K562 (cell line): ENCODE results near the gene COX20.

Source experiments
- FOXP4 ChIP-seq: sonication (generic); formaldehyde crosslinking; IDR thresholded peaks from 2 replicates; pipeline ENCODE4 v1.8.0; 2022; ENCODE audit warnings: mild to moderate bottlenecking, missing genetic modification reagents, borderline replicate concordance
- POLR2A ChIP-seq: fragments of 450-650 bp; conservative IDR thresholded peaks from 2 replicates; pipeline ENCODE4 v1.6.1; 2016
- RAD21 ChIP-seq, 2 experiments: fragments of 250-450 bp in 1 of 2; fragments of 450-650 bp in 1 of 2; sonication (Bioruptor Pico) in 1 of 2; formaldehyde crosslinking in 1 of 2; IDR thresholded peaks in 1 of 2; conservative IDR thresholded peaks in 1 of 2; 2 replicates each; pipeline versions ENCODE4 v1.4.0 to v1.8.0; 2020 to 2022; ENCODE audit warnings: mild to moderate bottlenecking in 2 of 2, moderate library complexity in 1 of 2
- SMAD4 ChIP-seq: fragments of 250-450 bp; sonication (Bioruptor Pico); conservative IDR thresholded peaks from 2 replicates; pipeline ENCODE4 v1.8.0; 2021; ENCODE audit warnings: inconsistent platforms, mild to moderate bottlenecking, moderate library complexity
- ZBTB40 ChIP-seq, 2 experiments: fragments of 450-650 bp in 1 of 2; sonication (generic) in 1 of 2; formaldehyde crosslinking in 1 of 2; IDR thresholded peaks; 2 replicates each; pipeline versions ENCODE4 v1.7.1 to v1.9.0; 2016 to 2022; ENCODE audit warnings: inconsistent platforms in 1 of 2, mild to moderate bottlenecking in 1 of 2, missing genetic modification reagents in 1 of 2
- ZBTB7A ChIP-seq: IDR thresholded peaks from 2 replicates; pipeline ENCODE4 v1.6.1; 2011; ENCODE audit warnings: low read depth, mild to moderate bottlenecking, low read length, moderate library complexity, borderline replicate concordance; ENCODE audit not compliant: control insufficient read depth
- ZNF274 ChIP-seq: IDR thresholded peaks from 2 replicates; pipeline ENCODE4 v1.6.1; 2011; ENCODE audit warnings: low read depth, mild to moderate bottlenecking, low read length, moderate library complexity, borderline replicate concordance
- TF ChIP-seq, protein P1 (sequence below), 3 experiments: IDR thresholded peaks in 2 of 3; conservative IDR thresholded peaks in 1 of 3; 2 replicates each; pipeline ENCODE4 v1.5.1; 2011 to 2012; ENCODE audit warnings: low read length in 3 of 3, mild to moderate bottlenecking in 3 of 3, control low read depth in 2 of 3, improper control_type of control experiment in 1 of 3, inconsistent platforms in 1 of 3, low read depth in 1 of 3, mixed read lengths in 1 of 3, moderate library complexity in 1 of 3; ENCODE audit not compliant: insufficient read depth in 2 of 3
- TF ChIP-seq, protein P2 (sequence below): sonication (generic); formaldehyde crosslinking; IDR thresholded peaks from 2 replicates; pipeline ENCODE4 v1.8.0; 2023; ENCODE audit warnings: mild to moderate bottlenecking, missing genetic modification reagents

DNA sequence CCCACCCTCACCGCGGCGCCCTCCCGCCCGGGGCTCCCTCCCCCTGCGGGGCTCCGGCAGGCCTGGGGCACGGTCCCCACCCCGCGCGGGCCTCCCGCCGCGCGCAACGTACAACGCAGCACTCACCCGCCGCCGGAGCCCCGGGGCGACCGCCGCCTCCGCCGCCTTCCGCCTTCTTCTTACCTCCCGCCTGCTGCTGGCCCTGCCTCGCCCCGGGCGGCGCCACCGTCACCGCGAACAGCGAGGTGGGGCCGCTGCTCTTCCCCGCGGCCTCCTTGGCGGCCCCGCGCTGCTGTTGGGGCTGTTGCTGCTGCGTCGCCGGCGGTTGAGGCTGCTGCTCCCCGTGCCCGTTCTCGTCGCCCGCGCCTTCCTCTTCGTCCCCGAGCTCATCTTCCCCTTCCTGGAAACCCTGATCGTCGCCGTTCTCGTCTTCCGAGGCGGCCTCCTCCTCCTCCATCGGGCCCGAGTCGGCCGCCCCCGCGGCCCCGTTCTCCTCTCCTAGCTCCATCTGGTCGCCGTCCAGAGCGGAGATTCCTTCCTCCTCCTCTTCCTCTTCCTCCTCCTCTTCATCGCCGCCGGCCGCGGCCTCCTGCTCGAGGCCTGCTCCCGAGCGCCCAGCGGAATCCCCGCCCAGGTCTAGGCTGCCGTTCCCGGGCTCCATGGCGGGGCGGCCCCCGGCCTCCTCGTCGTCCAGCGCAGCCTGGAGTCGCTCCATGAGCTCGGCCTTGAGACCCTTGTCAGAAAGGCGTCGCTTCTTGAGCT lies 28.2 kb downstream of the COX20 start:
- no peak for TF ChIP-seq ZNF274
- TF ChIP-seq ZBTB7A = no peak; the same call in 1 of the 2 replicates
- TF ChIP-seq, protein P1, sequence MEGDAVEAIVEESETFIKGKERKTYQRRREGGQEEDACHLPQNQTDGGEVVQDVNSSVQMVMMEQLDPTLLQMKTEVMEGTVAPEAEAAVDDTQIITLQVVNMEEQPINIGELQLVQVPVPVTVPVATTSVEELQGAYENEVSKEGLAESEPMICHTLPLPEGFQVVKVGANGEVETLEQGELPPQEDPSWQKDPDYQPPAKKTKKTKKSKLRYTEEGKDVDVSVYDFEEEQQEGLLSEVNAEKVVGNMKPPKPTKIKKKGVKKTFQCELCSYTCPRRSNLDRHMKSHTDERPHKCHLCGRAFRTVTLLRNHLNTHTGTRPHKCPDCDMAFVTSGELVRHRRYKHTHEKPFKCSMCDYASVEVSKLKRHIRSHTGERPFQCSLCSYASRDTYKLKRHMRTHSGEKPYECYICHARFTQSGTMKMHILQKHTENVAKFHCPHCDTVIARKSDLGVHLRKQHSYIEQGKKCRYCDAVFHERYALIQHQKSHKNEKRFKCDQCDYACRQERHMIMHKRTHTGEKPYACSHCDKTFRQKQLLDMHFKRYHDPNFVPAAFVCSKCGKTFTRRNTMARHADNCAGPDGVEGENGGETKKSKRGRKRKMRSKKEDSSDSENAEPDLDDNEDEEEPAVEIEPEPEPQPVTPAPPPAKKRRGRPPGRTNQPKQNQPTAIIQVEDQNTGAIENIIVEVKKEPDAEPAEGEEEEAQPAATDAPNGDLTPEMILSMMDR (IDR thresholded peaks at IDR 0.05 in 2 of 3, conservative IDR thresholded peaks at IDR 0.05 in 1 of 3; ENCODE audit: insufficient read depth in 2 of 3, low read depth in 1 of 3, low read length in 3 of 3) = no peak
- peak; percentile 8; the same call in 1 of the 2 replicates for TF ChIP-seq FOXP4
- TF ChIP-seq POLR2A = no peak
- TF ChIP-seq RAD21 (CRISPR knock-in tag; conservative IDR thresholded peaks at IDR 0.05 in 1 of 2, IDR thresholded peaks at IDR 0.05 in 1 of 2) = no peak
- TF ChIP-seq SMAD4 (CRISPR knock-in tag) = no peak
- peak; percentile 54 for TF ChIP-seq ZBTB40 (IDR thresholded peaks at IDR 0.05)
- no peak for TF ChIP-seq ZBTB40 (CRISPR knock-in tag; IDR thresholded peaks at IDR 0.05)
- TF ChIP-seq, protein P2, sequence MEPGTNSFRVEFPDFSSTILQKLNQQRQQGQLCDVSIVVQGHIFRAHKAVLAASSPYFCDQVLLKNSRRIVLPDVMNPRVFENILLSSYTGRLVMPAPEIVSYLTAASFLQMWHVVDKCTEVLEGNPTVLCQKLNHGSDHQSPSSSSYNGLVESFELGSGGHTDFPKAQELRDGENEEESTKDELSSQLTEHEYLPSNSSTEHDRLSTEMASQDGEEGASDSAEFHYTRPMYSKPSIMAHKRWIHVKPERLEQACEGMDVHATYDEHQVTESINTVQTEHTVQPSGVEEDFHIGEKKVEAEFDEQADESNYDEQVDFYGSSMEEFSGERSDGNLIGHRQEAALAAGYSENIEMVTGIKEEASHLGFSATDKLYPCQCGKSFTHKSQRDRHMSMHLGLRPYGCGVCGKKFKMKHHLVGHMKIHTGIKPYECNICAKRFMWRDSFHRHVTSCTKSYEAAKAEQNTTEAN (CRISPR knock-in tag) = 0 out of 2 replicates have a peak, but pooled peaks have one; percentile 6
